Right lung (tissue), 5 donors: ENCODE data around the gene CD151. TPM values are rescaled to one million over a fixed set of nuclear protein-coding genes. Genes with fewer than 3 reads are reported as not detected.

Source experiments
- DNase-seq, 2 donors: peaks; one replicate each; pipeline ENCODE4 v3.0.0-alpha.2; 2013
- polyA plus RNA-seq, 5 donors: library from polyadenylated mRNA; unstranded; fragments of 120-200 nt; gene quantifications; one replicate each; pipeline versions ENCODE4 v1.2.1 to v1.2.3, GENCODE V29; 2013; ENCODE audit warnings: inconsistent platforms in 1 of 5, low replicate concordance in 1 of 5; ENCODE audit not compliant: insufficient read length in 5 of 5, insufficient read depth in 1 of 5

Gene CD151
- polyA plus RNA-seq, 5 donors: 124 to 208 (median 165) TPM

DNA sequence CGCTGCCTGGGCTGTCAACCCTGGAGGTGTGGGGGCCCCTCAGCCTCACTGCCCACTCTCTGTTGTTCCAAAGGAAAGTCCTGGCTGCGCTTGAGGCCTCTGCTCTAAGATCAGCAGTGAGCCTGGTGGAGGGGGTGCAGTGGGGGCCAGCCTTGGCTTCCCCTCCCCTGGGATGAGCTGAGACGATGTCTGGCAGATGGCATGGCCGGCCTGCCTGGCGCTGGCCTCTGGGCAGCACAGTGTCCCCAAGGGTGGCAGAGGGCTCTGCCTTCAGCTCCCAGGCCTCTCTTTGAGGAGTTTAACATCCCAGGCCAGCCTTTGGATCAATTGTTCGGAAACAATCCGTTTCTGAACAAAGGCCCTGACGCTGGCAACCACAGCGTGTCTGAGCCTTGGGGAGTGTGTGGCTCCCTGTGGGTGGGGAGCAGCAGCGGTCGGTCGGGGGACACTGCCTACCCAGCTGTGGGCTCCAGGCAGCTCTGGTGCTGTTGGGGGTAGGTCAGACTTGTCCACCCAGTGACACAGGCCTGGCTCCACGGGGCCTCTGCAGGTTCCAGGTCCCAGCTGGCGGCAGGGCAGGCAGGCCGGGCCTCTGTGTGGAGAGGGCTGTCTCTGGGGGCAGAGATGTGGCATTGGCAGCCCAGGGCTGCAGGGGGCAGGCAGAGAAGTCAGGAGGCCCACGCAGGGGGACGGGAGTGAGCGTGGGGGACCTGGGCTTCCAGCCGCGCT lies 22.0 kb downstream of the CD151 start:
- DNase-seq: no peak

GRCh38 chr11:855330-855674 lies 22.6 kb downstream of the CD151 start:
- DNase-seq: no peak

DNA sequence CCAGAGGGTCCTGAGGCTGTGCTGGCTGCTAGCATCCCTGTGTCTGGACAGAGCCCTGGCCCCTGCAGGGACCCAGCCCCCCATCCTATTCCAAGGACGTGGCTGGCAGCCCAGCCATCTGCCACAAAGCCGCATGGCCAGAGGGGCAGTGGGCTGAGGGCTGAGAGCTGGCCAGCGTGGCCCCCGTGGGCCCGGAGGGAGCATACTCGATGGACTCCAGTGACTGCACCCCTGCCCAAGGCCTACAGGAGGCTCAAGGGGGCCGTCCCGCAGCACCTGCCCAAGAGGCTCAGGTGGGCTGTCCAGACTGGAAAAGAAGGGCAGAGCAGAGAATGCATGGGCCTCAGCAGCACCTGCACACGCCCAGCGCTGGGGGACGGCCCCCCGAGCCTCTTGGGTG lies 23.0 kb downstream of the CD151 start:
- no peak for DNase-seq

- no peak for DNase-seq
Measured at GRCh38 chr11:856397-856796, 23.6 kb downstream of the CD151 start.

DNA sequence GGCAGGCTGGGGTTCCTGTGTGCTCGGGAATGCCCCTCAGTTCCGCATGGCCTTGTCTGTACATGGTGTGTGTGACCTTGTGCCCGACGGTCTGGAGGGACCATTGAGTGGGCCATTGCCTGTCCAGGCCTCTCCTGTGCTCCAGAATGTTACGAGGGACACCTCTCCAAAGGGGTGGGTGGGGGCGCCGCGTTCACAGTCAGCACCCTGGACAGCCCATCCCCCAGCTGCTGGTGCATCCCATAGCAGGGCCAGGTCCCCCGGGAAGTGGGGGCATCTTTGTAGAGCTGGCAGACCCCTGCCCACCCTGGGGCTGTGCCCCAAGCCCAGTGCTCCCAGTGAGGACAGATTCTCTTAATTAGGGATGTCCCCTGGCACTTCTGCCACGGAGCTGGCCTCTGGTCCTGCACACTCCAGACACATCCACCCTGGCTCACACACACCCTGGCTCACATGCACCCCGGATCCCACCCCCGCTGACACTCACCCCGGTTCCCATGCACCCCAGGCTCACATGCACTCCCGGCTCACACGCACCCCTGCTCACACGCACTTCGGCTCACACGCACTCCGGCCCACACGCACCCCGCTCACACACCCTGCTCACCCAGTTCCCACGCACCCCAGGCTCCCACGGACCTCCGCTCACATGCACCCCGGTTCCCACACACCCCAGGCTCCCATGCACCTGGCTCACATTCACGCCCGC lies 25.5 kb downstream of the CD151 start:
- DNase-seq: no peak

GRCh38 chr11:858762-859339 lies 26.1 kb downstream of the CD151 start:
- no peak for DNase-seq

- DNase-seq: peak; percentile 90
Measured at GRCh38 chr11:859394-860131, 26.8 kb downstream of the CD151 start.

- no peak for DNase-seq
Measured at GRCh38 chr11:860234-861104, 27.7 kb downstream of the CD151 start.

DNA sequence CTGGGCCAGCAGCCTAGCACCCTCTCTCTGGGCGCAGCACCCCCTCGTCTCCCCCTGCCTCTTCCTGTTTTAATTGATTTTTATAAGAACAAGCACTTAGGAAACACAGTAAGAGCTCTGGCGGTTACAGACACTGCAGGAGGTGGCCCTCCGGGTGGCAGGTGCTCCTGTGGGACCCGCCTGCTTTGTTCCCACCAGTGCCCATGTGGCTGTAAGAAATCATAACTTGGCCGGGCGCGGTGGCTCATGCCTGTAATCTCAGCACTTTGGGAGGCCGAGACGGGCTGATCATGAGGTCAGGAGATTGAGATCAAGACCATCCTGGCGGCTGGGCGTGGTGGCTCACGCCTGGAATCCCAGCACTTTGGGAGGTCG lies 28.3 kb downstream of the CD151 start:
- DNase-seq: no peak

DNA sequence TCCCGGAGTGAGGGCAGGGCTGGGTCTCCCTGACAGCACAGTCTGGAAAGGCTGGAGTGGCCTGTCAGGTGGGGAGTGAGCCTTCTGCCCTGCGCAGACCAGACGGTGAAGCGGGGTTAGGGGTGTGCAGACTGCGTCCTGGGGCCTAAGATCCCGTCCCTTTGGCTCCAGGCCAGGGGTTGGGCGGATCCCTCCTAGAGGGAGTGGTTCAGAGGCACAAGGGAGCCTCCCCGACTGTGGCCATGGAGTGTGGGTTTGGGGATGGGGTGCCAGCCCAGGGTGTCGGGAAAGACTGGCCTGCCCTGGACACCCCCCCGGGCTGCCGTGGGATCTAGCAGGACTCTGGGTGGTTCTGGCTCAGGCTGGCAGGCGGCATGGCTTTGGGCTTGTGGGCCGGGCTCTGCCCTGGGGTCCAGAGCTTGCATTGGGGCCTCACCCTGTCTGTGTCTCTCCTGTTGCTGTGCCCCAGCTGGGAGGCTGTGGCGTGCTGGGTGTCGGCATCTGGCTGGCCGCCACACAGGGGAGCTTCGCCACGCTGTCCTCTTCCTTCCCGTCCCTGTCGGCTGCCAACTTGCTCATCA lies 29.4 kb downstream of the CD151 start:
- DNase-seq: no peak

- DNase-seq: no peak
Measured at GRCh38 chr11:862696-863022, 29.9 kb downstream of the CD151 start.

DNA sequence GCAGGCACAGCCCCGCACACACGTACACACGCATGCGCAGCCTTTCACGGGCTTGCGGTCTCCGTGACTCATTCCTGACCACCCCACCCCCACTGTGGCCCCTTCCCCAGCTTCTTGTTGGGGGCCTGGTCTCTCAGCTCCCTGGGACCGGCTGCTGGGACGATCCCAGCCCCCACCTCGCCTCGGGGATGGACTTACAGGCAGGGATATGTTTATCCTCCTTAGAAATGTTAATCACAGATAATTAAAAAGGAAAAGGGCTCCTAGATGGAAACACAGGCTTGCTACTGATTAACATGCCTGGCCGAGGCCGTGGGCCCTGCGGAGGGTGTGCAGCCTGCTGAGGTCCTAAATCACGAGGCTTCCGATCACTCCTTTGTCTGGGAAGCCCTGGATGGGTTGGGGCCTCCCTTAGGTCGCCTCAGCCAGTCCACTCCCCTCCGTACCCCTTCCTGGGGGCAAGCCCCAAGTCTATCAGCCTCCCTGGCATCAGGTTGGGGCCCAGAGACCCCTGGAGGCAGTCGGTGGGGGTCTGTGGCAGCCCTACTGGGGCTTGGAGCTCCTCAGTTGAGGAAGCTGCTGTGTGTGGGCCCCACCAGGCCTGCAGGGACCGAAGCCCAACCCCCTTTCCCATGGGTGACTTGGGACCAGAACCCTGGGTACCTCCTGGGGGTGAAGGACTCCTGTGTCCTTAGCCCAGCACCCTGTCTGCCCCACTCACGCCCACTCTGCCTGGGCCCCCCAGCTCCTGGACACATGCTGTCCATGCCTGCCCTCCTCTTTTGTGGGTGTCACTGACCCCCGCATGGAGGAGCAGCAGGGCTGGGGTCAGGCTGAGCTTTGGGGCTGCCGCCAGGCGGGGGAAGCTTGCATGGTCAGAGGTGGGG lies 30.5 kb downstream of the CD151 start:
- DNase-seq: no peak

DNA sequence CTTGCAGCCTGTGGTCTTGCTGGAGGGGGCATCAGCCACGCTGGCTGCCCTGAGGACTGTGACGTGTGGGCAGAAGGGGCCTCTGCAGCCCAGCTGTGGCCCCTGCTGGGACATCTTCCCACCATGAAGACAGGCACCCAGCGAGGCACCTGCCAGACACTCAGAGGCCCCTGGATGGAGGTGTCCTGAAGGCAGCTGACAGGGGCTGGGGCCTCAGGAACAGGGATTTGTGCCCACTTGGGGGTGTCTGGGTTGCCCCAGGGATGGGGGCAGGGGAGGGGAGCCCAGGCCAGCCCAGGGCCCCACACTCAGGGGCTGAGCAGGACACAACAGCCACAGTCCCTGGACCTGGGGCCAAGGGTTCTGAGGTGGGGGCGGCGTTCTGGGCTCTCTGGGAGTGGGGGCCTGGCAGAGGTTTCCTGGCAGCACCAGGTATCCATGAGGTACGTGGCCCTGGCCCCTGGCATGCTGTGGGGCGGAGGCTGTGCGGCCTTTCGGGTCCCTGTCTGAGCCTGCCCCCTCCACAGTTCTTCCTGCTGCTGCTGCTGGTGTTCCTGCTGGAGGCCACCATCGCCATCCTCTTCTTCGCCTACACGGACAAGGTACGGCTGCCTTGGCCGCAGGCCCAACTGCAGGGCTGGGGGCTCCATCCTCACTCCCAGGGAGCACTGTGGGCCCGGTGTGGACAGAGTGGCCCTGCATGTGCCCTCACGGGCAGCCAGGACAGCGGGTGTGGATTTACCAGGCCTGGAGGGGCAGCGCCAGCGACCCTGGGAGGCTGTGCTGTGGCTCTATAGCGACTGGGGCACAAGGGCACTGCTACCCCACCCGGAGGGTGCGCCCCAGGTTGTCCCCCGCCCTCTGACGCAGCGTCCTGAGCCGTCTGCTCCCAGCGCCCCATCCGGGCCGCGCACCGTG lies 31.4 kb downstream of the CD151 start:
- no peak for DNase-seq

- DNase-seq: no peak
Measured at GRCh38 chr11:864898-865297, 32.1 kb downstream of the CD151 start.

DNA sequence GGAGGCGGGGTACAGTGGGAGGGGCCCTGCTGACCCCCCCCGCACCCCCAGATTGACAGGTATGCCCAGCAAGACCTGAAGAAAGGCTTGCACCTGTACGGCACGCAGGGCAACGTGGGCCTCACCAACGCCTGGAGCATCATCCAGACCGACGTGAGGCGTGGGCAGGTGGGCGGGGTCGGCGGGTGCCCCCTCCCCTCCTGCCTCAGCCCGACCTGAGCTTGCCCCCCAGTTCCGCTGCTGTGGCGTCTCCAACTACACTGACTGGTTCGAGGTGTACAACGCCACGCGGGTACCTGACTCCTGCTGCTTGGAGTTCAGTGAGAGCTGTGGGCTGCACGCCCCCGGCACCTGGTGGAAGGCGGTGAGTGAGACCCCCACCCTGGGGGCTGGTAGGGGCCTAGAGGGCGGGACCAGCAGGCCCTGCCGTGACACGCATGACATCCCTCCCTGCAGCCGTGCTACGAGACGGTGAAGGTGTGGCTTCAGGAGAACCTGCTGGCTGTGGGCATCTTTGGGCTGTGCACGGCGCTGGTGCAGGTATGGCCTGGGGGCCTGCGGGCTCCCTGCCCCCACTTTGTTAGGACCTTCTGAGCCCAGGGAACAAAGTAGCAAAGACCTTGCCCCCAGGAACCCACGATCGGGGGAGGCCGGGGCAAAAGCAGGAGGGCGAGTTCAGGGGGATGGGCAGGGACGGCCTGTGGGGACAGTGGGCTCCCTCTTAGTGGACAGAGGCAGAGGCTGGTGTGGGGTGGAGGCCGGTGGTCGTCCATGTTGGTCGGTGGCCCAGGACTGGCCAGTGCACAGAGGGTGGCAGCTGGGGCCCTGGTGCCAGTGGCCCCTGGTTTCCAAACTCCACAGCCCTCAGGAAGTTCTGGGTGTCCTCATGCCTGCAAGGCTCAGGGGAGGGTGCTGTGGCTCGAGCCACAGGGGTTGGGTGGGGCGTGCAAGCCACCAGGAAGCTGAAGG lies 33.0 kb downstream of the CD151 start:
- DNase-seq: no peak

- no peak for DNase-seq
Measured at GRCh38 chr11:866481-866880, 33.7 kb downstream of the CD151 start.

- no peak for DNase-seq
Measured at GRCh38 chr11:867856-868358, 35.2 kb downstream of the CD151 start.

DNA sequence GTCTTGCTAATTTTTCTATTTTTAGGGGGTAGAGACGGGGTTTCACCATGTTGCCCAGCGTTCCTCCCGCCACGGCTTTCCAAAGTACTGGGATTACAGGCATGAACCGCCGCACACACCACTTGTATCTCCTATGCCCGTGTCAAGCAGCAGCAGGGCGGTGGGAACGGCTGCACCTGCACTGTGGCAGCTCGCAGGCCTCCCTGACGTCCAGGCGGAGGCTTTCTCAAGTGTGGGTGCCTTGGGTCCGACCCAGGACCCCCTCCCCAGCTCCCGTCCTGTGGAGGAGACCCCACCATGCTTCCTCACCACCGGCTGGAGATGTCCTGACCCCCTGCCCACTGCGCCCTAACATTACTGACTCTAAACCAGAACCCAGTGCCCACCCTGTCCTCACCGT lies 35.6 kb downstream of the CD151 start:
- DNase-seq: no peak
